Vagina (tissue), 2 donors: ENCODE measurements around the gene SLC25A21.

Source experiments
- CTCF ChIP-seq, 3 experiments: fragments of 450-650 bp in 2 of 3; fragments of 200-600 bp in 1 of 3; sonication (generic) in 1 of 3; IDR thresholded peaks; one replicate each; pipeline ENCODE4 v1.5.1; 2017 to 2019; ENCODE audit warnings: antibody characterized with exemption in 3 of 3, mild to moderate bottlenecking in 2 of 3, moderate library complexity in 2 of 3
- POLR2A ChIP-seq, 2 donors: fragments of 450-650 bp; IDR thresholded peaks; one replicate each; pipeline ENCODE4 v1.6.1; 2017; ENCODE audit warnings: antibody characterized with exemption in 2 of 2, mild to moderate bottlenecking in 2 of 2, moderate library complexity in 2 of 2
- POLR2AphosphoS5 ChIP-seq, 2 donors: sonication (generic); formaldehyde crosslinking; IDR thresholded peaks; one replicate each; pipeline ENCODE4 v1.9.0; 2017; ENCODE audit warnings: antibody characterized with exemption in 2 of 2, mild to moderate bottlenecking in 2 of 2, low read depth in 1 of 2; ENCODE audit not compliant: insufficient read depth in 1 of 2

DNA sequence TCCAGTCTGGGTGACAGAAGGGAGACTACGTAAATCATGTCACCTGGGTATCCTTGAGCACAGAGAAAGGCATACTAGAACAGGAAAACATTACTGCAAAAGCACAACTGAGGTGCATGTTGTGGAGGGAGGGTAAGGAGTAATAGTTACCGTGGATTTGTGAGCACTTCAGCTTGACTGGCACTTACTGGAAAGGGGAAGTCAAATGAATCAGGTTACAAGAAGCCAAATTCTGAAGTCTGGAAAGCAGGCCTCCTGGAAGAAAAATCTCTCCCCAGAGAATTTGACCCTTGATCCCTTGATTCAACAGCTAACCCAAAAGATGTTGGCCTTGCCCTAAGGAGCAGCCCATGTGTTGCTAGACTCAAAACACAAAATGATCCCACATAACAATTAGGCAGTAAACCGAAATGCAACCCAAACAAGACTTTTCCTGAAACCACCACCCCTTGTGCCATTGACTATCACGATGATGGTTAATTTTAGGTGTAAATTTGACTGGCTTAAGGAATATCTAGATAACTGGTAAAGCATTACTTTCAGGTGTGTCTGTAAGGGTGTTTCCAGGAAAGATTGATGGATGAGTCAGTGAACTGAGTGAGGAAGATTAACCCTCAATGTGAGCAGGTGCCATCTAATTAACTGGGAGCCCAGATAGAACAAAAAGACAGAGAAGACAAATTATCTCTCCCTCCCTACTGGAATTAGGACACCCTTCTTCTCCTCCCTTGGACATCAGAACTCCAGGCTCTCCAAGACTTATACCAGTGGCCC lies 108.8 kb downstream of the SLC25A21 start:
- TF ChIP-seq CTCF (IDR thresholded peaks at IDR 0.05) (no peak), POLR2AphosphoS5 (IDR thresholded peaks at IDR 0.05; ENCODE audit: insufficient read depth in 1 of 2, low read depth in 1 of 2) (no peak), POLR2A (IDR thresholded peaks at IDR 0.05) (no peak)
